Psoas muscle (tissue), 8 donors: Measurements from ENCODE around the gene PPP2R1A. TPM values are rescaled to one million over a fixed set of nuclear protein-coding genes. Genes with fewer than 3 reads are reported as not detected.

Experiments used
- ATAC-seq, 4 donors: fragments of 200-7000 bp; cut with Tn5 transposase; one replicate each; pipeline ENCODE4 v1.9.1; 2020; ENCODE audit warnings: moderate library complexity in 3 of 4, mild to moderate bottlenecking in 2 of 4
- DNase-seq, 2 donors: peaks; one replicate each; pipeline ENCODE4 v3.0.0-alpha.2; 2020
- H3K27ac ChIP-seq: fragments of 200-600 bp; one replicate; pipeline ENCODE4 v1.8.0; 2022
- H3K27me3 ChIP-seq, 3 donors: fragments of 200-600 bp in 1 of 3; one replicate each; pipeline versions ENCODE4 v1.6.1 to v1.8.0; 2013 to 2022; ENCODE audit warnings: low read length in 2 of 3, mild to moderate bottlenecking in 2 of 3, moderate library complexity in 1 of 3; ENCODE audit not compliant: insufficient read depth in 3 of 3
- H3K36me3 ChIP-seq, 2 donors: fragments of 200-600 bp in 1 of 2; one replicate each; pipeline versions ENCODE4 v1.6.1 to v1.8.0; 2013 to 2022; ENCODE audit warnings: low read depth in 1 of 2, mild to moderate bottlenecking in 1 of 2, moderate library complexity in 1 of 2; ENCODE audit not compliant: insufficient read depth in 1 of 2
- H3K4me1 ChIP-seq: fragments of 200-600 bp; one replicate; pipeline ENCODE4 v1.8.0; 2022
- H3K4me3 ChIP-seq: fragments of 200-600 bp; one replicate; pipeline ENCODE4 v1.8.0; 2022; ENCODE audit warnings: mild to moderate bottlenecking
- H3K9me3 ChIP-seq: fragments of 200-600 bp; one replicate; pipeline ENCODE4 v1.8.0; 2022
- CTCF ChIP-seq: fragments of 200-600 bp; IDR thresholded peaks from one replicate; pipeline ENCODE4 v1.8.0; 2022; ENCODE audit warnings: antibody characterized with exemption
- WGBS, 3 donors: extraction: QIAGEN DNeasy Blood & Tissue Kit; methylation state at CpG; one replicate each; pipeline versions ENCODE4 v1.1.6 to v1.1.7; 2013; 5-methylcytosine and 5-hydroxymethylcytosine counted together
- intact Hi-C, 2 donors: fragments of 100-400 bp; cut with DNase I; formaldehyde crosslinking; loops; one replicate each; pipeline versions ENCODE4 v1.11.0 to v1.14.2; 2022
- polyA plus RNA-seq, 3 donors: library from polyadenylated mRNA; stranded (reverse); fragments of 200-250 nt; gene quantifications; one replicate each; pipeline ENCODE4 v1.2.3, GENCODE V29; 2013
- total RNA-seq, 4 donors: library from RNA; stranded (reverse); fragmentation: NEBNext Ultra II Directional in 2 of 4; extraction: Animal tissue kit (Norgen Biotek cat#: 25700) in 2 of 4; gene quantifications; one replicate each; pipeline versions ENCODE4 v1.2.1 to v1.2.4, GENCODE V29; 2021 to 2023
- donor health status: healthy with polysubstance abuse.
- donor health status: DM: no; HTN: no; CAD: no; lungs with moderate emphysema.
- donor health status: Bipolar disorder and iron deficiency.
- donor health status: healthy.
- donor health status: DM: yes; HTN: yes; CAD: no.
- donor health status: DM: no; HTN: no; CAD: no.
- donor health status: DM: no; HTN: no; CAD: no.
- donor health status: DM: yes; HTN: yes; CAD: no.

The PPP2R1A gene
- total and polyA plus RNA-seq, 7 donors: 127 to 400 (median 242) TPM

GRCh38 chr19:52221831-52222375 lies 32.1 kb downstream of the PPP2R1A start:
- Histone ChIP-seq H3K27me3 (no peaks in the 10 kb centered on the region), H3K9me3 (no peaks in the 10 kb centered on the region), H3K27ac (no peak overlapping the region), H3K36me3 (peaks cover 17 to 100% of the 10 kb centered on the region in 2 donors), H3K4me3 (no peak overlapping the region), H3K4me1 (no peaks in the 10 kb centered on the region)
- intact Hi-C loops: no loop called here
- no peak for ATAC-seq
- no peak for DNase-seq
- 93 to 96% (median 93%) methylated on average over 7 of the region's 7 CpGs for WGBS, 3 donors
- no peak for TF ChIP-seq CTCF

- no peak for ATAC-seq
- Histone ChIP-seq H3K4me1 (no peaks in the 10 kb centered on the region), H3K27ac (no peak overlapping the region), H3K9me3 (no peaks in the 10 kb centered on the region), H3K36me3 (peaks cover 20 to 100% of the 10 kb centered on the region in 2 donors), H3K4me3 (no peak overlapping the region), H3K27me3 (no peaks in the 10 kb centered on the region)
- WGBS, 3 donors: 88 to 94% (median 93%) methylated on average over 5 of the region's 5 CpGs
- no peak for TF ChIP-seq CTCF
- intact Hi-C loops: no loop called here
- DNase-seq: no peak
Observed at GRCh38 chr19:52224211-52224610, 34.4 kb downstream of the PPP2R1A start.

GRCh38 chr19:52226652-52227051 lies 36.8 kb downstream of the PPP2R1A start:
- no peak for TF ChIP-seq CTCF
- Histone ChIP-seq H3K4me3 (no peak overlapping the region), H3K27ac (no peak overlapping the region), H3K36me3 (peaks cover 13 to 92% of the 10 kb centered on the region in 2 donors), H3K4me1 (no peaks in the 10 kb centered on the region), H3K27me3 (no peaks in the 10 kb centered on the region), H3K9me3 (no peaks in the 10 kb centered on the region)
- intact Hi-C loops: no loop called here
- no peak for ATAC-seq
- DNase-seq: no peak
- WGBS, 3 donors: 83 to 89% (median 87%) methylated on average over 4 of the region's 4 CpGs

- no peak for TF ChIP-seq CTCF
- Histone ChIP-seq H3K9me3 (no peaks in the 10 kb centered on the region), H3K27me3 (no peaks in the 10 kb centered on the region), H3K36me3 (peaks cover 13 to 85% of the 10 kb centered on the region in 2 donors), H3K27ac (no peak overlapping the region), H3K4me3 (no peak overlapping the region), H3K4me1 (no peaks in the 10 kb centered on the region)
- DNase-seq: no peak
- peak in 3 of 4 donors; percentile 15 to 17 (median 16) for ATAC-seq
- intact Hi-C loops: no loop called here
- 60 to 77% (median 62%) methylated on average over 10 of the region's 10 CpGs for WGBS, 3 donors
Observed at GRCh38 chr19:52227196-52227940, 37.5 kb downstream of the PPP2R1A start.
